Liver (tissue), 3 donors: ENCODE data around the gene CBX4.

Experiments
- CTCF ChIP-seq: fragments of 150-350 bp; IDR thresholded peaks from 2 replicates; pipeline ENCODE4 v1.5.1; 2017; ENCODE audit warnings: improper control_type of control experiment, low read depth, low read length; ENCODE audit not compliant: missing input control
- FOXA1 ChIP-seq: IDR thresholded peaks from 2 replicates; pipeline ENCODE4 v1.6.1; 2016; ENCODE audit warnings: antibody characterized with exemption
- RXRA ChIP-seq, 2 donors: IDR thresholded peaks; 2 replicates each; pipeline ENCODE4 v1.6.1; 2017 to 2018; ENCODE audit warnings: antibody characterized with exemption in 2 of 2, mild to moderate bottlenecking in 1 of 2
- donor health status: healthy.
- donor health status: healthy.

GRCh38 chr17:79855331-79856124 lies 16.3 kb upstream of the CBX4 start:
- TF ChIP-seq FOXA1 (no peak), RXRA (IDR thresholded peaks at IDR 0.05) (no peak), CTCF (no peak)
